ENCODE measurements around the gene CDK2AP2. TPM values are rescaled to one million over a fixed set of nuclear protein-coding genes. Genes with fewer than 3 reads are reported as not detected.

Gene CDK2AP2
- total RNA-seq, 1 donor from 2014 or later: 27.8 TPM

DNA sequence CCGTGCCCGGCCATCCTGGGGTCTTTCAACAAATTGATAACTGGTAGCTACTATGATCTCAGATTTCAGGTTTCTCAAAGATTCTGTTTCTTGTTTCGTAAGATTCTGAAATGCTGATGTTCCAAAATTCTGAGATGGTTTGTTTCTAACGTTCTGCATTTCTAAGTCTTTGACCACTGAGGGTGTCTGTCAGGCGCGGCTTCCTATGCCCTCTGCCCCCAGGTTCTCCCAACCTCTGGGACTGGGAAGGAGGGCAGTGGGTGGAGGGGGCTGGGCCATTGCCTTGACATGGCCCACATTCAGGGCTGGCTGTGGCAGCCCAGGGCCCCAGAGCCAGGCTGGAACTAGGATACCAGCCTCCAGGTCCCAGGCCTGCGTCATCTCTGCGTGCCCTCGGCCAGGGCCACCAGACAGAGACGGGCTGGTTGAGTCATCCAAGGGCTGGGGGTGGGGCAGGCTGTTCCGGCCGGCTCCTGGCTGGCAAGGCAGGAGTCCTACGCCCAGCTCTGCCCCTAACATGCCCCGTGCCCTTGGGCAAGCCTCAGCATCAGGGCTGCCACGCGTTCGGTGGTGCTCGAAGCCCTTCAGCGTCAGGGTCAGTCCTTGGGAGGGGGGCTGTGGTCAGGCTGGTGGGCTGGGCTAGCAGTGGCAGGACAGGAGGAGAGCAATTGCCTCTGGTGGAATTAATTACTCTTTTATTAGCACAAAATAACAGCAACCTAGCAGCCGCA is 44.1 kb downstream of the CDK2AP2 start:
- no peak for DNase-seq (ENCODE audit: low spot score)
- Mint-ChIP-seq H3K27me3 (ENCODE audit: unreplicated experiment) (peaks cover 5% of the 10 kb centered on the region), H3K27ac (ENCODE audit: unreplicated experiment) (no peak overlapping the region), H3K4me1 (ENCODE audit: unreplicated experiment) (peaks cover 10% of the 10 kb centered on the region), H3K4me3 (ENCODE audit: unreplicated experiment) (peak overlapping the region; percentile 67), H3K9me3 (ENCODE audit: unreplicated experiment) (no peaks in the 10 kb centered on the region), H3K36me3 (ENCODE audit: low read depth, unreplicated experiment) (no peaks in the 10 kb centered on the region)
- TF ChIP-seq, protein P1, sequence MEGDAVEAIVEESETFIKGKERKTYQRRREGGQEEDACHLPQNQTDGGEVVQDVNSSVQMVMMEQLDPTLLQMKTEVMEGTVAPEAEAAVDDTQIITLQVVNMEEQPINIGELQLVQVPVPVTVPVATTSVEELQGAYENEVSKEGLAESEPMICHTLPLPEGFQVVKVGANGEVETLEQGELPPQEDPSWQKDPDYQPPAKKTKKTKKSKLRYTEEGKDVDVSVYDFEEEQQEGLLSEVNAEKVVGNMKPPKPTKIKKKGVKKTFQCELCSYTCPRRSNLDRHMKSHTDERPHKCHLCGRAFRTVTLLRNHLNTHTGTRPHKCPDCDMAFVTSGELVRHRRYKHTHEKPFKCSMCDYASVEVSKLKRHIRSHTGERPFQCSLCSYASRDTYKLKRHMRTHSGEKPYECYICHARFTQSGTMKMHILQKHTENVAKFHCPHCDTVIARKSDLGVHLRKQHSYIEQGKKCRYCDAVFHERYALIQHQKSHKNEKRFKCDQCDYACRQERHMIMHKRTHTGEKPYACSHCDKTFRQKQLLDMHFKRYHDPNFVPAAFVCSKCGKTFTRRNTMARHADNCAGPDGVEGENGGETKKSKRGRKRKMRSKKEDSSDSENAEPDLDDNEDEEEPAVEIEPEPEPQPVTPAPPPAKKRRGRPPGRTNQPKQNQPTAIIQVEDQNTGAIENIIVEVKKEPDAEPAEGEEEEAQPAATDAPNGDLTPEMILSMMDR (IDR thresholded peaks at IDR 0.05; ENCODE audit: unreplicated experiment): no peak

DNA sequence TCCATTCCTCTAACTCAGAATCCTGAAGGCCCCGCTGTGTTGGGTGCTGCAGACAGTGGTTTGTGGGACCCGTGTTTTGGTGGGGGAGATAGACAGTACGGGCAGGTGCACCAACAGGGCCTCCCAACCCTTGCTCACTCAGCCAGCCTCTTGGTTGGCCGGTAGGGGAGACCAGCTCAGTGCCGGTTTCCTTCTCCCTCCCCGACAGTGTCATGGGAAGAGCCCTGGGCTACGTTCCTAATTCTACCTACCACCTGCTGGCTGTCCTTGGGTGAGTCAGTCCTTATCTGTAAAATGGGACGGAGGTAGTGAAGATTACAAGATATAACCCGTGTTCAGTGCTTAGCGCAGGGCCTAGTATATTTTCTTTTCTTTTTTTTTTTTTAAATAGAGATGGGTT is 44.8 kb downstream of the CDK2AP2 start:
- Mint-ChIP-seq H3K4me3 (ENCODE audit: unreplicated experiment) (no peak overlapping the region), H3K36me3 (ENCODE audit: low read depth, unreplicated experiment) (no peaks in the 10 kb centered on the region), H3K9me3 (ENCODE audit: unreplicated experiment) (no peaks in the 10 kb centered on the region), H3K4me1 (ENCODE audit: unreplicated experiment) (peaks cover 7% of the 10 kb centered on the region), H3K27ac (ENCODE audit: unreplicated experiment) (no peak overlapping the region), H3K27me3 (ENCODE audit: unreplicated experiment) (peaks cover 9% of the 10 kb centered on the region)
- no peak for DNase-seq (ENCODE audit: low spot score)
- TF ChIP-seq, protein P1 (IDR thresholded peaks at IDR 0.05; ENCODE audit: unreplicated experiment): no peak

DNA sequence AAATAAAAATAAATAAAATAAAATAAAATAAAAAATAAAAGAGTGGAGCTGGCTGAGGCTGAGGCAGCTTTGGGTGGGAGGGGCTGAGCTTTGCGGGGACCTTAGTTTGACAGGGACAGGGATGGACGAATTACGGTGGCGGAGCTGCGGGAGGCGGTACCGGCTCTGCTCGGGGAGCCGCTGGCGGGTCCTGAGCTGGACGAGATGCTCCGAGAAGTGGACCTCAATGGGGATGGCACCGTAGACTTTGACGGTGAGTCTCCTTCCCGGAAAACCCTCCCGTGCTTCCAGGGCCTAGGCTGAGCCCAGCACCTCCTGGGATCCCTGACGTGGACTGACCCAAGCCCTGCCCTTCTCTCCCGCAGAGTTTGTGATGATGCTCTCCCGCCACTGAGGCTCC is 49.7 kb downstream of the CDK2AP2 start:
- TF ChIP-seq, protein P1 (IDR thresholded peaks at IDR 0.05; ENCODE audit: unreplicated experiment): no peak
- no peak overlapping the region for H3K27ac Mint-ChIP-seq (ENCODE audit: unreplicated experiment)
- H3K36me3 Mint-ChIP-seq (ENCODE audit: low read depth, unreplicated experiment): no peaks in the 10 kb centered on the region

DNA sequence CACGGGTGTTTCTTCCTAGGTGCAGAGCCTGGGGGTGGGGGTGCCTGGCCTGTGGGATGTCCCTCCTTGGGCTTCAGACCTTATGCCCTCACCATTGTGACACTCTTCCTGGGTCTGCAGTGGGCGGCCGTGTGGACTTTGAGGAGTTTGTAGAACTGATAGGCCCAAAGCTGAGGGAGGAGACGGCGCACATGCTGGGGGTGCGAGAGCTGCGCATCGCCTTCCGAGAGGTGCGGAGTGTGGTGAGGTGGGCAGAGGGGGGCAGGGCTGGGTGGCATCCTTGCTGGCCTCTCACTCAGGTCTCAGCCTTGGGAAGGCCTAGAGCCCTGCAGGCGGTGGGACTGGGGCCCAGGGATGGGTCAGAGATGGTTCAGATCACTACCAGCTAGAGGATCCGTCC is 50.5 kb downstream of the CDK2AP2 start:
- H3K27me3 Mint-ChIP-seq (ENCODE audit: unreplicated experiment): peaks cover 10% of the 10 kb centered on the region
- DNase-seq (ENCODE audit: low spot score): no peak
- H3K4me1 Mint-ChIP-seq (ENCODE audit: unreplicated experiment): peaks cover 2% of the 10 kb centered on the region
- H3K4me3 Mint-ChIP-seq (ENCODE audit: unreplicated experiment): no peak overlapping the region
- H3K27ac Mint-ChIP-seq (ENCODE audit: unreplicated experiment): no peak overlapping the region
- no peaks in the 10 kb centered on the region for H3K36me3 Mint-ChIP-seq (ENCODE audit: low read depth, unreplicated experiment)
- H3K9me3 Mint-ChIP-seq (ENCODE audit: unreplicated experiment): no peaks in the 10 kb centered on the region
- TF ChIP-seq, protein P1 (IDR thresholded peaks at IDR 0.05; ENCODE audit: unreplicated experiment): no peak

More for the DNA sequence above, 49.7 kb downstream of the CDK2AP2 start:
- Mint-ChIP-seq H3K27me3 (ENCODE audit: unreplicated experiment) (peaks cover 10% of the 10 kb centered on the region), H3K4me1 (ENCODE audit: unreplicated experiment) (peaks cover 2% of the 10 kb centered on the region), H3K9me3 (ENCODE audit: unreplicated experiment) (no peaks in the 10 kb centered on the region), H3K4me3 (ENCODE audit: unreplicated experiment) (no peak overlapping the region)
- no peak for DNase-seq (ENCODE audit: low spot score)

Small RNAs within 50 kb of the gene (microRNA-seq; reads per million reads assigned to microRNA genes)
- gene MIR6752 (ENCODE audit: unreplicated experiment): 0.56 reads per million

Other genes with a start within 250 kb of the CDK2AP2 start
- 92.7 TPM for gene GRK2, start 241.7 kb downstream of the CDK2AP2 start, total RNA-seq (ENCODE audit: unreplicated experiment)
- gene ANKRD13D, start 218.9 kb downstream of the CDK2AP2 start, total RNA-seq (ENCODE audit: unreplicated experiment): 65.1 TPM
- 7.3 TPM for gene SSH3, start 204.6 kb downstream of the CDK2AP2 start, total RNA-seq (ENCODE audit: unreplicated experiment)
- gene POLD4, start 154.6 kb downstream of the CDK2AP2 start, total RNA-seq (ENCODE audit: unreplicated experiment): 92.1 TPM
- gene CLCF1, start 134.6 kb downstream of the CDK2AP2 start, total RNA-seq (ENCODE audit: unreplicated experiment): 12.6 TPM
- 18.4 TPM for gene RAD9A, start 116.2 kb downstream of the CDK2AP2 start, total RNA-seq (ENCODE audit: unreplicated experiment)
- 249 TPM for gene PPP1CA, start 106.3 kb downstream of the CDK2AP2 start, total RNA-seq (ENCODE audit: unreplicated experiment)
- gene TBC1D10C, start 104.1 kb downstream of the CDK2AP2 start, total RNA-seq (ENCODE audit: unreplicated experiment): 13.2 TPM
- gene CARNS1, start 92.5 kb downstream of the CDK2AP2 start, total RNA-seq (ENCODE audit: unreplicated experiment): not detected
- 44.2 TPM for gene RPS6KB2, start 79.7 kb downstream of the CDK2AP2 start, total RNA-seq (ENCODE audit: unreplicated experiment)
- 12.9 TPM for gene PTPRCAP, start 70.5 kb downstream of the CDK2AP2 start, total RNA-seq (ENCODE audit: unreplicated experiment)
- 252 TPM for gene CORO1B, start 64.7 kb downstream of the CDK2AP2 start, total RNA-seq (ENCODE audit: unreplicated experiment)
- not detected for gene GPR152, start 55.4 kb downstream of the CDK2AP2 start, total RNA-seq (ENCODE audit: unreplicated experiment)
- gene CABP4, start 52.8 kb downstream of the CDK2AP2 start, total RNA-seq (ENCODE audit: unreplicated experiment): not detected
- gene TMEM134, start 38.9 kb downstream of the CDK2AP2 start, total RNA-seq (ENCODE audit: unreplicated experiment): 47.4 TPM
- gene AIP, start 25.1 kb downstream of the CDK2AP2 start, total RNA-seq (ENCODE audit: unreplicated experiment): 32.9 TPM
- gene PITPNM1, start 2.8 kb downstream of the CDK2AP2 start, total RNA-seq (ENCODE audit: unreplicated experiment): 11.5 TPM
- gene CABP2, start 15.3 kb upstream of the CDK2AP2 start, total RNA-seq (ENCODE audit: unreplicated experiment): not detected
- gene GSTP1, start 75.7 kb upstream of the CDK2AP2 start, total RNA-seq (ENCODE audit: unreplicated experiment): 696 TPM
- gene NDUFV1, start 98.8 kb upstream of the CDK2AP2 start, total RNA-seq (ENCODE audit: unreplicated experiment): 191 TPM
- gene NUDT8, start 121.8 kb upstream of the CDK2AP2 start, total RNA-seq (ENCODE audit: unreplicated experiment): 6.8 TPM
- gene TBX10, start 131.6 kb upstream of the CDK2AP2 start, total RNA-seq (ENCODE audit: unreplicated experiment): not detected
- not detected for gene ACY3, start 142.6 kb upstream of the CDK2AP2 start, total RNA-seq (ENCODE audit: unreplicated experiment)
- 0.72 TPM for gene ALDH3B2, start 166.5 kb upstream of the CDK2AP2 start, total RNA-seq (ENCODE audit: unreplicated experiment)

Measured in endothelial cell (in vitro differentiated cells).